Vagina (tissue), 2 donors: ENCODE results near the gene HES7.

ENCODE experiments used
- CTCF ChIP-seq, 3 experiments: fragments of 450-650 bp in 2 of 3; fragments of 200-600 bp in 1 of 3; sonication (generic) in 1 of 3; IDR thresholded peaks; one replicate each; pipeline ENCODE4 v1.5.1; 2017 to 2019; ENCODE audit warnings: antibody characterized with exemption in 3 of 3, mild to moderate bottlenecking in 2 of 3, moderate library complexity in 2 of 3
- POLR2A ChIP-seq, 2 donors: fragments of 450-650 bp; IDR thresholded peaks; one replicate each; pipeline ENCODE4 v1.6.1; 2017; ENCODE audit warnings: antibody characterized with exemption in 2 of 2, mild to moderate bottlenecking in 2 of 2, moderate library complexity in 2 of 2
- POLR2AphosphoS5 ChIP-seq, 2 donors: sonication (generic); formaldehyde crosslinking; IDR thresholded peaks; one replicate each; pipeline ENCODE4 v1.9.0; 2017; ENCODE audit warnings: antibody characterized with exemption in 2 of 2, mild to moderate bottlenecking in 2 of 2, low read depth in 1 of 2; ENCODE audit not compliant: insufficient read depth in 1 of 2

GRCh38 chr17:8150194-8151119 is 26.6 kb upstream of the HES7 start:
- TF ChIP-seq CTCF (IDR thresholded peaks at IDR 0.05), result no peak
- no peak for TF ChIP-seq POLR2AphosphoS5 (IDR thresholded peaks at IDR 0.05; ENCODE audit: insufficient read depth in 1 of 2, low read depth in 1 of 2)
- no peak for TF ChIP-seq POLR2A (IDR thresholded peaks at IDR 0.05)
